Prostate gland (tissue), 2 donors: ENCODE measurements around the gene IGF1R. TPM values are rescaled to one million over a fixed set of nuclear protein-coding genes. Genes with fewer than 3 reads are reported as not detected.

Experiments used
- DNase-seq: peaks from one replicate; pipeline ENCODE4 v3.0.0-alpha.2; 2019; ENCODE audit warnings: low spot score
- H3K27ac ChIP-seq, 2 donors: fragments of 200-600 bp; sonication (generic); 2 replicates each; pipeline ENCODE4 v1.5.1; 2017 to 2019
- H3K27me3 ChIP-seq: fragments of 200-600 bp; sonication (generic); replicated peaks from 2 replicates; pipeline ENCODE4 v1.5.1; 2019; ENCODE audit not compliant: insufficient read depth
- H3K36me3 ChIP-seq, 2 donors: fragments of 200-600 bp; sonication (generic); 1 replicate in 1 of 2; 2 replicates in 1 of 2; pipeline versions ENCODE4 v1.5.1 to v1.8.1; 2017 to 2019
- H3K4me1 ChIP-seq: fragments of 200-600 bp; sonication (generic); replicated peaks from 2 replicates; pipeline ENCODE4 v1.5.1; 2019
- H3K4me3 ChIP-seq, 2 donors: fragments of 200-600 bp; sonication (generic); 2 replicates each; pipeline ENCODE4 v1.5.1; 2017 to 2019
- H3K9me3 ChIP-seq: fragments of 200-600 bp; sonication (generic); 2 replicates; pipeline ENCODE4 v1.5.1; 2017
- CTCF ChIP-seq, 4 experiments: fragments of 200-600 bp in 2 of 4; fragments of 450-650 bp in 2 of 4; sonication (generic) in 2 of 4; IDR thresholded peaks; 1 replicate in 3 of 4; 2 replicates in 1 of 4; pipeline ENCODE4 v1.5.1; 2016 to 2019; ENCODE audit warnings: antibody characterized with exemption in 4 of 4, mild to moderate bottlenecking in 2 of 4, moderate library complexity in 2 of 4
- POLR2A ChIP-seq: fragments of 450-650 bp; IDR thresholded peaks from one replicate; pipeline ENCODE4 v1.6.1; 2016; ENCODE audit warnings: antibody characterized with exemption, mild to moderate bottlenecking
- POLR2AphosphoS5 ChIP-seq: sonication (generic); formaldehyde crosslinking; IDR thresholded peaks from one replicate; pipeline ENCODE4 v1.6.1; 2017; ENCODE audit warnings: antibody characterized with exemption
- WGBS: methylation state at CpG from one replicate; pipeline ENCODE4 v1.1.5; 2018; 5-methylcytosine and 5-hydroxymethylcytosine counted together
- intact Hi-C: fragments of 100-400 bp; cut with DNase I; formaldehyde crosslinking; loops from one replicate; pipeline ENCODE4 v1.14.2; 2022
- total RNA-seq, 2 donors: library from RNA; depleted of rRNA; stranded (reverse); fragments of >200 nt; gene quantifications; one replicate each; pipeline ENCODE4 v1.1.0, GENCODE V29; 2016

The IGF1R gene
- total RNA-seq, 2 donors from 2014 or later = 190 to 216 TPM

DNA sequence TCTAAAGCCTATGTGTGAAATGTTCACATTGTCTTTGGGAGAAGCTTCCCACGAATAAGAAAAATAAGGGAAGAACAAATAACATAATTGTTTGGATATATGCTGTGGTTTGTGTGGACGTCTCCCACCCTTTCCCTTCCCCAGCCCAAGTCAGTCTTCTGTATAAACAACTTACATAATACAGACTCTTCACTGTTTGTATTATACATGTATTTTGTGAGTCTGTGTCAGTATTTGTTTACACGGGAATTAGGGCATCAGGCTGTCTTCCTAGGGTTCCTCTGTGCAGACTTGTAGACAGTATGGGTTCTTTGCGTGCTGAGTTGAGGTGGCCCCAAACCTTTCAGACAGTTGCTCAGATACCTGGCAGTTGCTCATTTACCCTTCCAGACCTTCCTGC is 103.4 kb downstream of the IGF1R start:
- H3K36me3 ChIP-seq = no peaks in the 10 kb centered on the region
- intact Hi-C loops = no loop called here
- WGBS = 21% methylated on average over 4 of the region's 4 CpGs
- DNase-seq = no peak
- no peak overlapping the region for H3K4me3 ChIP-seq
- TF ChIP-seq POLR2AphosphoS5 (no peak), CTCF (IDR thresholded peaks at IDR 0.05) (no peak), POLR2A (no peak)
- H3K27me3 ChIP-seq = no peaks in the 10 kb centered on the region
- no peaks in the 10 kb centered on the region for H3K4me1 ChIP-seq
- H3K27ac ChIP-seq = peak overlapping the region in 1 of 2 donors; percentile 12
- no peaks in the 10 kb centered on the region for H3K9me3 ChIP-seq

DNA sequence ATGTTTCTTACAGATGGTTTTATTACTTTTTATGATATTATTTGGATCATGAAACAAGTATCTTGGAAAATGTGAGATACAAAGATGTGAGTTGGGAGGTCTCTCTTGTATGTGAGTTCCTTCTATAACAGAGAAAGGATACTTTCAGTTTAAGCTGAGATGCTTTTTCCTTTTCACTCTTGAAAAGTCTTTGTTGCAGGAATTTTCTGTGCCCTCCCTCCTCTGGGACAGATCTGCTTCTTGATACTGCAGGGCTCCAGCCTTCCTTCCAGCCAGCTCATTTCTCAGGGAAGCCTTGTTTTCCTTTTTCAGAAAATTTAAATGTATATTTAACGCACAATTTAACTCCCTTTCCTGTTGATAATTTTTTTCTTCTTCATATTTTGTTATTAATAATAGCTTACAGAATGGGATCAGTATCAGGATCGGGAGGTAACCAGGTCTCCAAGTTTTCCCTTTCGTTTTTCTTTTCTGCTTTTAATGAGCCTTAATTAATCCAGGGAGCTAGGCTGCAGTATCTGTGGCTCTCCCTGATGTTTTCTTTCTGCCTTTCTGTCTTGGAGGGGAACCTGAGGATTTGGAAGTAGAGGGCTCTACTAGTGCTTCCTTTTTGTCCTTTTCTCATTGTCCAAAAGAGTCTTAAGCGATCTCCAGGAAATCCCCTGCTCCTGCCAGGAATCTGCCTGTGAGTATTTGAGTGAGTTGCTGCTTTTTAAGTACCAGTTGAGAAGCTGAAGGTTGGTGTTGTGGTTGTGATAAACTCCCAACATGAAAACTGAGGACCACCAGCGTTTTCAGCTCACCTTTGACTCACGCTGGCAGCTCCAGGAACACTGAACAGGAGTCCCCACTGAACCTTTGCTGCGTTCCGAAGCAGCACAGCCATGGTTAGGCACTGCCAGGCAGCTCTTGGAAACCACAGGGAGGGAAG is 105.7 kb downstream of the IGF1R start:
- H3K4me1 ChIP-seq = peaks cover 2% of the 10 kb centered on the region
- no peaks in the 10 kb centered on the region for H3K9me3 ChIP-seq
- no peak for TF ChIP-seq POLR2AphosphoS5
- TF ChIP-seq CTCF (IDR thresholded peaks at IDR 0.05) = no peak
- TF ChIP-seq POLR2A = no peak
- intact Hi-C loops = no loop called here
- WGBS = 24% methylated on average over 8 of the region's 8 CpGs
- H3K27me3 ChIP-seq = no peaks in the 10 kb centered on the region
- no peaks in the 10 kb centered on the region for H3K36me3 ChIP-seq
- no peak for DNase-seq
- peak overlapping the region in 1 of 2 donors; percentile 31 for H3K27ac ChIP-seq
- H3K4me3 ChIP-seq = peak overlapping the region in 1 of 2 donors; percentile 1

DNA sequence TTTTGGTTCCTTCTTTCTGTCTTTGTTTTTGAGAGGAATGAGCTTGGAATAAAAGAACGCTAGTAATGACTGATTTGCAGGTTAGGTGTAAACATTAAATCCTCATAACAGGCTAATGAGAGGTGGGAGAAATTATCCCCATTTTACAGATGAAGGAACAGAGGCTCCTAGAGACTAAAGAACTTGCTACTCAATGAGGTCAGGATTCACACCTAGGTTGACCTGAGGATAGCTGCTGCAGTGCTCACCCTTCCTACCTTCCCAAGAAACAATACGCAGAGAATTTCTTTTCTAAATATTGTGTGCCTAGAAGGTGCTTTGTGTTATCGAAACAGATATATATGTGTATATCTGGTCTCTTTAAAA is 106.3 kb downstream of the IGF1R start:
- Histone ChIP-seq H3K4me1 (peaks cover 5% of the 10 kb centered on the region), H3K27ac (peak overlapping the region in 1 of 2 donors; percentile 31)

GRCh38 chr15:98755138-98755537 is 106.8 kb downstream of the IGF1R start:
- Histone ChIP-seq H3K4me3 (no peak overlapping the region), H3K9me3 (no peaks in the 10 kb centered on the region), H3K27ac (no peak overlapping the region), H3K4me1 (peaks cover 5% of the 10 kb centered on the region), H3K36me3 (no peaks in the 10 kb centered on the region), H3K27me3 (no peaks in the 10 kb centered on the region)
- DNase-seq = no peak
- WGBS = 79% methylated on average over 7 of the region's 7 CpGs
- intact Hi-C loops = no loop called here
- TF ChIP-seq CTCF (IDR thresholded peaks at IDR 0.05) (no peak), POLR2A (no peak), POLR2AphosphoS5 (no peak)

More for the DNA sequence above, 106.3 kb downstream of the IGF1R start:
- H3K36me3 ChIP-seq = no peaks in the 10 kb centered on the region
- TF ChIP-seq POLR2A (no peak), POLR2AphosphoS5 (no peak), CTCF (IDR thresholded peaks at IDR 0.05) (no peak)
- 75% methylated on average over 3 of the region's 3 CpGs for WGBS
- no peak overlapping the region for H3K4me3 ChIP-seq
- no peak for DNase-seq
- no peaks in the 10 kb centered on the region for H3K9me3 ChIP-seq
- intact Hi-C loops = no loop called here
- H3K27me3 ChIP-seq = no peaks in the 10 kb centered on the region

DNA sequence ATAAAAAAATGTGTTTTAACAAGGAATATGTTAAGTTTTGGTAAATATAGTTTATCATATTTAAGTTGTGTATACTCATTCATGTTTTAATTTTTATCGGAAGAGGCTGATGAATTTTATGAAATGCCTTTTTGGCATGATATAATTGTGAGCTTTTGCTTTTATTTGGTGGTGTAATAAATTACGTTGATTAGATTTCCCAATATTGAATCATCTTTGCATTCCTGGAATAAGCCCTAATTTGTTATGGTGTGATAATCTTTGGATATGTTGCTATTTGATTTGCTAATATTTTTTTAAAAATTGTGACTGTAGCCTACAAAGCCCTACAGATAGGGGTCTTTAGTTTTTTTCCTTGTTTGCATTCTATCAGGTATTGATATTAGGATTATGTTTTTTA is 107.4 kb downstream of the IGF1R start:
- Histone ChIP-seq H3K27me3 (no peaks in the 10 kb centered on the region), H3K9me3 (no peaks in the 10 kb centered on the region), H3K36me3 (no peaks in the 10 kb centered on the region), H3K4me3 (no peak overlapping the region), H3K27ac (no peak overlapping the region), H3K4me1 (peaks cover 5% of the 10 kb centered on the region)
- WGBS = 83% methylated on average over 2 of the region's 2 CpGs
- DNase-seq = no peak
- no peak for TF ChIP-seq POLR2AphosphoS5
- TF ChIP-seq POLR2A = no peak
- TF ChIP-seq CTCF (IDR thresholded peaks at IDR 0.05) = no peak
- intact Hi-C loops = no loop called here
